ENCODE measurements around the gene MYO7A. TPM values are rescaled to one million over a fixed set of nuclear protein-coding genes. Genes with fewer than 3 reads are reported as not detected.

MYO7A gene
- total RNA-seq, 1 donor from 2014 or later, result 0.47 TPM

- no peak for DNase-seq
These were observed 39.1 kb downstream of the MYO7A start for GRCh38 chr11:77167111-77167626.

DNA sequence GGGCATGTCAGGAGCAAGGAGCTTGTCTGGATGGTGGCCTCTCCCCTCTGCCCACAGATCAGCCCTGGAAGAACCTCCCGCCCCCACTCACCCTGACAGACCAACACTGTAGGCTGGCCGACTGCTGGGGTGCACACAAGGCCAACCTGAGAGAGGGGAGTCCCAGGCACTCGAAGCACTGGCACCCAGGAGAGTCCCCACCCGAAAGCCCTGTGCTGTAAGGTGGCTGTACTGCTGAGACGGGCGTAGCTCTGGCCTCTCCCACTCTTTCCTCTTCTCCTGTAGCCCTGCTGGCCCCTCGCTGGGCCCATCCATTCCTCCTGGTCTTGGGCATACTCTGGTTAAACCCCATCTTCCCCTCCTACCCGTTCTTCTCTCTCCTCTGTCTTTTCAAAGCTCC, 39.7 kb downstream of the MYO7A start:
- DNase-seq, result no peak

DNA sequence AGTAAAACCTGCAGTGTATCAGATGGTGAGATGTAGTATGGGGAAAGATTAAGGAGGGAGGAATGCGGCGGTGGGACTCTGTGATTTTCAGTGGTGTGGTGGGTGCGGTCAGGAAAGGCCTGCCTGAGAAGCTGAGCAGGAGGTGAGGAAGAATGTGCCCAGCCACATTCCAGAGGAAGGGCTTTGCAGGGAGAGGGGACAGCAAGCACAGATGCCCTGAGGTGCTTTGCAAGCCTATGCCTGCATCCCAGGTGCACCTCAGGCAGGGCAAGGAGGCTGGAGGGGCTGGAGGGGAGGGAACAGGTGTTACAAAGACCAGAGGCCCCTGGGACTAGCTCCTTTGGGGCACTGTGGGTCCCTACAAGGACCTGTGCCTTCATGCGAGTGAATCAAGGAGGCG, 42.1 kb downstream of the MYO7A start:
- no peak for DNase-seq

- no peak for DNase-seq
These were observed 43.2 kb downstream of the MYO7A start for GRCh38 chr11:77171254-77171653.

DNA sequence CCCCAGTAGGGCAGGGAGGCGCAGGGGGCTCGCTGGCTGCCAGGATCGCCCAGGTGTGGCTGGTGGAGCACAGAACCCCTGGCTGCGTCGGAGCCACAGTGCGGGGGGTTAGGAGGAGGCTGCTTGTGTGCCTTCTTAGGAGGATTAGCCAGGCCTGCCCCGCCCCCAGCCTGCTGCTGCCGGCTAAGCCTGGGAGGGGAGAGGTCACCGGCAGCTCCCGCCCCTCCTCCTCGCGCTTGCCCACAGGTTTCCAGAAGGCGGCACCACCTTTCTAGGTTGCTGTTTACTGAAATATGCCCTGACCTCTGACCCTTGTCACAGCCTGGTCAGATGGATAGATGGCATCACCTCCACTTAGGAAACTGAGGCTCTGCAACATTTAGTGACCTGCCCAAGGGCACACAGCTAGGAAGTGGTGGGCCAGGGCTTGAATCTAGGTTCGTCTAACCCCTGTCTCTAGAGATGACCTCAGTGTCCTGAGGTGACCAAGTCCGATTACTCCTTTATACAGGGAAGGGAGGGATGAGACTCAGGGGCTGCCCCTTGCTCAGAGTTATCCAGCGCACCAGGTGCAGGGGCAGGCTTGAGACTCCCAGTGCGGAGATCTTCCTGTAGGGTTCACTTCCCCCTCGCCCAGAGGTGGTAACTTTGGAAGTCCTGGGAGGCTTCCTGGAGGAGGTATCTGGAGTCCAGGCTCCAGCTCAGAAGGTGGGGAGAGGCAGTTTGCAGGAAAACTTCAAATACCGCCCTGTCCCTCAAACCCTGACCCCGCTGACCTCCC, 44.0 kb downstream of the MYO7A start:
- no peak for DNase-seq

- DNase-seq, result no peak
These were observed 44.6 kb downstream of the MYO7A start for GRCh38 chr11:77172666-77172982.

DNA sequence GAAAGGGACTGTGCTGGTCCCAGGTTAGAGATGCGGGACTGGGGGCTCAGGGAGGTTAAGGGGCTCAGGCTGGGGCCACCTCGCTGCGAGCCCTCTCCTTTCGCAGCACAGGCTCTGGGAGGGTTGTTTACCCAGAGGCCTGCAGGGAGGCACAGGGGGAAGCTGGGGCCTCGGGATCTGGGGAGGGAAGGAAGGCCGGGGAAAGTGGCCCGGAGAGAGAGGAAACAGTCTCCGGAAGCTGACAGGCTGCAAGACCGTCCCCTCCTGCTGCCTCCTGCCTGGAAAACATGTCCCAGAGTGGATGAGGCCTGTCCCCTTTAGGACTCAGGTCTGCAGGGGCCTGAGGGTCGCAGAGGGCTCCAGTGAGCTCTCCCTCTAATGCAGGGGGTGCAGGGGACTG, 45.4 kb downstream of the MYO7A start:
- DNase-seq, result no peak

DNA sequence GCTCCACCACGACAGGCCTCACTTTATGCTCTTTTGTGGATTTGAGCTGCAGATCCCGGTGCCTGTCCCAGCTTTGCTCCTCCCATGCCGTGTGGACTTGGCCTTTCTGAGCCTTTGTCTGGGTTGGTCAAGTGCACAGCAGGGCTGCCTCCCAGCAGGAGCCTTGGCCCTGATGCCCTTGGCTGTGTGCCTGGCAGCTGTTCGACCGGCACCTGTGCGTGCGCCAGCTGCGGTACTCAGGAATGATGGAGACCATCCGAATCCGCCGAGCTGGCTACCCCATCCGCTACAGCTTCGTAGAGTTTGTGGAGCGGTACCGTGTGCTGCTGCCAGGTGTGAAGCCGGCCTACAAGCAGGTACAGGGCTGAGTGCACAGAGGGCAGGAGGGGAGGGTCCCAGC, 46.5 kb downstream of the MYO7A start:
- DNase-seq, result no peak

DNA sequence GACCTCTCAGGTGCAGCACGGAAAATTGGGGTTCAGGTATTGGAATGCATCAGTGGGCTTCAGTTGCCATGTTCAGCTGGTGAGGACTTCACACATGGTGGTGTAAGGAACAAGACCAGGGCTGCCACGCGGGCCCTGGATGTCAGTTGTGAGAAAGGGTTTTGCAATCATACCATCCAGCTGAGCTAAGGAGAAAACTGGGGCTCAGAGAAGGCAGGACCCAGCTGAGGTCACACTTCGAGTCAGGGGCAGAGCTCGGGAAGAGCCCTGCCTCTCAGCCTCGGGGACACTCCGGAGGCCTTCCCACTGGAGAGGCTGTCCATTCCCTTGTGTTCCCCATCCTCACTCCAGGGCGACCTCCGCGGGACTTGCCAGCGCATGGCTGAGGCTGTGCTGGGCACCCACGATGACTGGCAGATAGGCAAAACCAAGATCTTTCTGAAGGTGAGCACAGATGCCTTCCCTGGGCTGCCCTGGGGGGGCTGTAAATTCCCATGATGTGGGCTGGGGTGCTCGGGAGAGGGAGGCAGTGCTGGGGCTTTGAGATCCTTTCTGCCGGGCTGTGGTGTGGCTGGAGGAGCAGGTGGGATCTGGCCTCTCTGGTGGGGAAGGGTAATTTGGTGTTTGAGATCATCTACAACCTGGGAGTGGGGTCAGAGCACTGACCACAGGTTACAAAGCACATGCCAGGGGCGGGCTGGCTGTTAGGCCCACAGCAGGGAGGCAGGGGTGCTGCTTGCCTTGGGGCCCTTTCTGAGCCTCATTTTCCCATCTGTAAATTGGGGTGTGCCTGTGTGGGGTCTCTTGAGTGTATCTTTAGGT, 47.2 kb downstream of the MYO7A start:
- DNase-seq, result no peak

DNA sequence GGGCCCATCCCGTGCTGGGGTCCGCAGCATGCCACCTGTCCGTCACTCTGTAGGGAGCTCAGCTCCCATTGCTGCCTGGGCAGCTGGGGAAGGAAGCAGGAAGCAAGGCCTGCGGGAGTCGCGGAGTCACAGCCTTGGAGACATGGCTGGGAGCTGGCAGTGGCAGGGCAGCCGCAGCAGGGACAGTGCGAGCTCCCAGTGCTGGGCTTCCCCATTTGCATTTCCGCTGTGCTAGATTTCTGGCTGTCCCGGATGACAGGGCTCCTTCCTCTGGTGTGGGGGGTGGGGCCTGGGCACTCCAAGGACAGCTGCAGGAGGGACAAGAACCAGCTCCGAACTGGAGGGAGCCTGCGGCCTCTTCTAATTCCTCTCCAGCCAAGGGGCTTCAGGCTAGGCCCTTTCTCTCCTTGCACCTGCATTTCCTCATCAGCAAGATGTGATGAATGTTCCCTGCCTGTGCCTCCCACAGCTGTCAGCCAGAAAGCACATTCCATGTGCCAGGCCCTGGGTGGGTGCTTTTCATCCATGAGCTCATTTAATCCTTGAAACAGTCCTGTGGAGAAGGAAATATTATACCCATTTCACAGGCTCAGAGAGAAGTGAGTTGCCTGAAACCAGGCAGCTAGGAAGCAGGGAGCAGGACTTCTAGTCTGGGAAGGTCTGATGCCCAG, 48.0 kb downstream of the MYO7A start:
- DNase-seq, result no peak

DNA sequence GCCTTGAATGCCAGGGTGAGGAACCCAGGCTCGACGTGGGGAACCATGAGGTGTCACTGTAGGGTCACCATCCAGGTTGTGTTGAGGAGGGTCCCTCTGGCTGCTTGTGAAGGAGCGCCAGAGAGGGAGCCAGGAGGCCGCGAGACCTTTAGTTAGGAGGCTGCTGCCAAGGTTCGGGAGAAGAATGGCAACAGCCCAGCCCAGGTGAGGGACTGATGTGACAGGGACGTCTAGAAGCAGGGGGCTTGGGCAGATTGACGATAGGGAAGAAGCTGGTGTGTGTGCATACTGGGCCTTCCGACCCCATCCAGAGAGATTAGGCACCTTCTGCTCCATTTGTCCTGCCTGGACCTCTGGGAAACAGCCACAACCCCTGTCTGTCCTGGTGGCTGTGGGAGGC, 49.0 kb downstream of the MYO7A start:
- no peak for DNase-seq

GRCh38 chr11:77178150-77178549, 50.1 kb downstream of the MYO7A start:
- no peak for DNase-seq

GRCh38 chr11:77179048-77179447, 51.0 kb downstream of the MYO7A start:
- DNase-seq, result no peak

- no peak for DNase-seq
These were observed 51.6 kb downstream of the MYO7A start for GRCh38 chr11:77179681-77180080.

GRCh38 chr11:77180346-77180745, 52.3 kb downstream of the MYO7A start:
- DNase-seq, result no peak

DNA sequence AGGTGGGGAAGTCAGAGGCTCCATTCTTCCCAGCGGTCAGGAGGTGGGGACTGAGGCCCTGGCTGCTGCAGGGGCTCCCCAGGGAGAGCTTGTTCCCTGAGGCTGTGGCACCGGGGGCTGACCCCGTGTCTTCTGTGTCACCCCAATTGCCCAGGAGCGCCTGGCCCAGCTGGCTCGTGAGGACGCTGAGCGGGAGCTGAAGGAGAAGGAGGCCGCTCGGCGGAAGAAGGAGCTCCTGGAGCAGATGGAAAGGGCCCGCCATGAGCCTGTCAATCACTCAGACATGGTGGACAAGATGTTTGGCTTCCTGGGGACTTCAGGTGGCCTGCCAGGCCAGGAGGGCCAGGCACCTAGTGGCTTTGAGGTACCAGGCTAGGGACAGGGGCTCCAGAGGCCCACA, 53.2 kb downstream of the MYO7A start:
- DNase-seq, result no peak

DNA sequence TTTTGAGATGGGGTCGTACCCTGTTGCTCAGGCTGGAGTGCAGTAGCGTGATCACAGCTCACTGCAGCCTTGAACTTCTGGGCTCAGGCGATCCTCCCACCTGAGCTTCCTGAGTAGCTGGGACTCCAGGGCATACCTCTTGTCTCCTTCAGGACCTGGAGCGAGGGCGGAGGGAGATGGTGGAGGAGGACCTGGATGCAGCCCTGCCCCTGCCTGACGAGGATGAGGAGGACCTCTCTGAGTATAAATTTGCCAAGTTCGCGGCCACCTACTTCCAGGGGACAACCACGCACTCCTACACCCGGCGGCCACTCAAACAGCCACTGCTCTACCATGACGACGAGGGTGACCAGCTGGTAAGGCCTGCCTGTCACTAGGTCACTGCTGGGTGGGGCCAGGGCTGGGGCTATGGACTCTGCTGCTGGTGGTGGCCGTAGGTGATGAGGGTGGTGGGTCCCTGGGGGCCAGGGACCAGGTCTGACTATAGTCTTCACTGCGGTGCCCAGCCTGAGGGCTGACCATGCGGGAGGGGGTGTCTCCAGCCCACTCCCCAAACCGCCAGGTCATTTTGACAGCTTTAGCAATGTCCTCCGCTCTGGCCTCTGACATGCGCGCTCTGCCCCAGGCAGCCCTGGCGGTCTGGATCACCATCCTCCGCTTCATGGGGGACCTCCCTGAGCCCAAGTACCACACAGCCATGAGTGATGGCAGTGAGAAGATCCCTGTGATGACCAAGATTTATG, 53.9 kb downstream of the MYO7A start:
- DNase-seq, result no peak

GRCh38 chr11:77182542-77183430, 54.7 kb downstream of the MYO7A start:
- DNase-seq, result no peak

- DNase-seq, result no peak
These were observed 55.5 kb downstream of the MYO7A start for GRCh38 chr11:77183431-77183984.

- DNase-seq, result no peak
These were observed 56.3 kb downstream of the MYO7A start for GRCh38 chr11:77184136-77184860.
